ENCODE results near the gene PDZD7. TPM values are rescaled to one million over a fixed set of nuclear protein-coding genes. Genes with fewer than 3 reads are reported as not detected.

Gene PDZD7
- polyA plus RNA-seq, 1 of the 3 experiments (the other 2 are of a cell fraction), result 1.9 TPM

Small RNAs within 50 kb of the gene (small RNA-seq; reads per million reads assigned to genes)
- gene MIR608, result 0 to 0.21 (median 0) reads per million in 7 experiments

Other genes starting within 250 kb of the PDZD7 start
- gene SLF2, start 118.2 kb downstream of the PDZD7 start, polyA plus RNA-seq (2012; rRNA removed), result 6.3 and 7.5 TPM in 2 replicates
- gene SEMA4G, start 61.6 kb downstream of the PDZD7 start, polyA plus RNA-seq (2012; rRNA removed), result 15.0 and 16.2 TPM in 2 replicates
- gene MRPL43, start 43.6 kb downstream of the PDZD7 start, polyA plus RNA-seq (2012; rRNA removed), result 173 and 208 TPM in 2 replicates
- 16.4 and 20.0 TPM in 2 replicates for gene TWNK, start 43.6 kb downstream of the PDZD7 start, polyA plus RNA-seq (2012; rRNA removed)
- gene LZTS2, start 31.3 kb downstream of the PDZD7 start, polyA plus RNA-seq (2012; rRNA removed), result 50.6 and 52.2 TPM in 2 replicates
- gene SFXN3, start 105 bp upstream of the PDZD7 start, polyA plus RNA-seq (2012; rRNA removed), result 142 and 229 TPM in 2 replicates
- gene KAZALD1, start 30.9 kb upstream of the PDZD7 start, polyA plus RNA-seq (2012; rRNA removed), result 1.9 and 3.0 TPM in 2 replicates
- 0.02 TPM in 1 of 2 replicates, not detected in the other for gene TLX1, start 100.2 kb upstream of the PDZD7 start, polyA plus RNA-seq (2012; rRNA removed)
- gene LBX1, start 198.3 kb upstream of the PDZD7 start, polyA plus RNA-seq (2012; rRNA removed), result not detected in 2 replicates